Gastroesophageal sphincter (tissue), 3 donors: Measurements from ENCODE around the gene PDZD2.

Experiments
- CTCF ChIP-seq, 4 experiments: fragments of 200-600 bp in 2 of 4; fragments of 450-650 bp in 2 of 4; sonication (generic) in 1 of 4; IDR thresholded peaks; one replicate each; pipeline ENCODE4 v1.5.1; 2017 to 2019; ENCODE audit warnings: antibody characterized with exemption in 4 of 4, mild to moderate bottlenecking in 2 of 4, moderate library complexity in 2 of 4
- POLR2A ChIP-seq, 2 donors: fragments of 450-650 bp; IDR thresholded peaks; one replicate each; pipeline ENCODE4 v1.6.1; 2017; ENCODE audit warnings: antibody characterized with exemption in 2 of 2, mild to moderate bottlenecking in 2 of 2, moderate library complexity in 1 of 2
- POLR2AphosphoS5 ChIP-seq: sonication (generic); formaldehyde crosslinking; IDR thresholded peaks from one replicate; pipeline ENCODE4 v1.6.1; 2017; ENCODE audit warnings: antibody characterized with exemption

- TF ChIP-seq POLR2A (IDR thresholded peaks at IDR 0.05): no peak
- TF ChIP-seq POLR2AphosphoS5: no peak
- no peak for TF ChIP-seq CTCF (IDR thresholded peaks at IDR 0.05)
Measured at GRCh38 chr5:31738199-31738598, 99.3 kb downstream of the PDZD2 start.
